SIG-M5 (cell line): ENCODE data around the gene MRPS5.

Experiments used
- DNase-seq: peaks from one replicate; lab custom pipeline; 2025; lab: John Stamatoyannopoulos, UW

The MRPS5 gene

GRCh38 chr2:95060446-95061118 is 61.0 kb downstream of the MRPS5 start:
- DNase-seq, result no peak

GRCh38 chr2:95059656-95060370 is 61.8 kb downstream of the MRPS5 start:
- DNase-seq, result no peak

GRCh38 chr2:95058989-95059641 is 62.5 kb downstream of the MRPS5 start:
- DNase-seq, result no peak

- DNase-seq, result no peak
Measured at GRCh38 chr2:95058466-95058988, 63.1 kb downstream of the MRPS5 start.

- no peak for DNase-seq
Measured at GRCh38 chr2:95057535-95058370, 63.9 kb downstream of the MRPS5 start.

- no peak for DNase-seq
Measured at GRCh38 chr2:95056461-95057459, 64.8 kb downstream of the MRPS5 start.

GRCh38 chr2:95056044-95056443 is 65.6 kb downstream of the MRPS5 start:
- DNase-seq, result no peak

- DNase-seq, result no peak
Measured at GRCh38 chr2:95055262-95055661, 66.3 kb downstream of the MRPS5 start.

GRCh38 chr2:95054016-95054415 is 67.6 kb downstream of the MRPS5 start:
- no peak for DNase-seq

GRCh38 chr2:95053543-95053942 is 68.1 kb downstream of the MRPS5 start:
- DNase-seq, result no peak

- no peak for DNase-seq
Measured at GRCh38 chr2:95052804-95053479, 68.7 kb downstream of the MRPS5 start.

- DNase-seq, result no peak
Measured at GRCh38 chr2:95052307-95052706, 69.3 kb downstream of the MRPS5 start.

- no peak for DNase-seq
Measured at GRCh38 chr2:95051626-95052025, 70.0 kb downstream of the MRPS5 start.

GRCh38 chr2:95050385-95051300 is 71.0 kb downstream of the MRPS5 start:
- DNase-seq, result no peak

- no peak for DNase-seq
Measured at GRCh38 chr2:95049961-95050360, 71.6 kb downstream of the MRPS5 start.

GRCh38 chr2:95049683-95049955 is 72.0 kb downstream of the MRPS5 start:
- DNase-seq, result no peak

- DNase-seq, result no peak
Measured at GRCh38 chr2:95048825-95049682, 72.6 kb downstream of the MRPS5 start.
